NT2/D1 (cell line): ENCODE data around the gene DDX51.

ENCODE experiments used
- SUZ12 ChIP-seq: IDR thresholded peaks from 2 replicates; pipeline ENCODE4 v1.6.1; 2011; ENCODE audit not compliant: insufficient read length, insufficient read depth; ENCODE audit errors: extremely low read depth
- YY1 ChIP-seq: IDR thresholded peaks from 2 replicates; pipeline ENCODE4 v1.6.1; 2011; ENCODE audit not compliant: insufficient read length, insufficient read depth
- ZNF274 ChIP-seq: IDR thresholded peaks from 2 replicates; pipeline ENCODE4 v1.6.1; 2011; ENCODE audit warnings: mild to moderate bottlenecking, low read depth, low read length

DNA sequence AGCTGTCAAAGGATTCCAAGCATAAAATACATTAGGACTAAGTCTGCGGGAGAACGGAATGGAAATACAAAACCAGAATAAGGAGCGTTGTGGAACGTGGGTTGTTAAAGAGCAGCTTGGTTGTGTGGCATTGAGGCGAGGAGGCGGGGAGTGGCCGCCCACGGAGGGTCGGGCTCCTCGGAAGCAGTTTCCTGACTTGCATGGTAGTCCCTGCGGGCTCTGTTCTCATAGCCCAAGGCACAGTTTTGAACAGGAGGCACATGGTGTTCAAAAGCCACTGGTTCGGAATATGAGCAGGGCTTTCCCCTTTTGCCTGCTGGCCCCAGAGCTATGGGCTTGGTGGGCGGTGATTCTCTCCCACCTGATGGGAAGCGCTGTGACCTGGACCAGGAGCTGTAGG lies 12.2 kb downstream of the DDX51 start:
- TF ChIP-seq YY1 (no peak), SUZ12 (no peak), ZNF274 (no peak)
